Fibroblast of lung (primary cell): ENCODE measurements around the gene RAB44.

ENCODE experiments used
- EZH2 ChIP-seq: IDR thresholded peaks from 2 replicates; pipeline ENCODE4 v1.5.1; 2012; ENCODE audit warnings: low read length, control low read depth, mild to moderate bottlenecking; ENCODE audit errors: missing control alignments
- TF ChIP-seq, protein P1 (sequence below), 2 donors: IDR thresholded peaks in 1 of 2; conservative IDR thresholded peaks in 1 of 2; 1 replicate in 1 of 2; 2 replicates in 1 of 2; pipeline ENCODE4 v1.5.1; 2011 to 2012; ENCODE audit warnings: low read length in 2 of 2, control low read depth in 1 of 2, inconsistent platforms in 1 of 2, low read depth in 1 of 2, mild to moderate bottlenecking in 1 of 2

DNA sequence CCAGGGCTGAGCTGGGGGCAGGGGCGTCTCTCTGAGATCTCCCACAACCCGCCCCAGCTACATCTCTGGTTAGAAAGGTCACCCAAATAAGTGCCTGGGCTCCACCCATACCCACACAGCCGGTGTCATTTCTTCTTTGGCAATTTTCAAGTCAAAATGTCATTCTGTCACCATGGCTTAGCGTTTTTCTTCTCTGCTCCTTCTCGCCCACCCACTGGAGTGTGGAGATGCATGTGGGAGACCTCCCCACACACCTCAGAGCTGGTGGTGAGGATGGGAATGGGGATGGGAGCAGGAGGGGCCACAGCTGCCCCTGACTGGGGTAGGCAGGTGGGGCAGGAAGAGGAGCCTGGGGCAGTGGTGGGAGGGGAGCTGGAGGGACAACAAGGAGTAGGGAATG lies 78.5 kb downstream of the RAB44 start:
- TF ChIP-seq EZH2: no peak
- TF ChIP-seq, protein P1, sequence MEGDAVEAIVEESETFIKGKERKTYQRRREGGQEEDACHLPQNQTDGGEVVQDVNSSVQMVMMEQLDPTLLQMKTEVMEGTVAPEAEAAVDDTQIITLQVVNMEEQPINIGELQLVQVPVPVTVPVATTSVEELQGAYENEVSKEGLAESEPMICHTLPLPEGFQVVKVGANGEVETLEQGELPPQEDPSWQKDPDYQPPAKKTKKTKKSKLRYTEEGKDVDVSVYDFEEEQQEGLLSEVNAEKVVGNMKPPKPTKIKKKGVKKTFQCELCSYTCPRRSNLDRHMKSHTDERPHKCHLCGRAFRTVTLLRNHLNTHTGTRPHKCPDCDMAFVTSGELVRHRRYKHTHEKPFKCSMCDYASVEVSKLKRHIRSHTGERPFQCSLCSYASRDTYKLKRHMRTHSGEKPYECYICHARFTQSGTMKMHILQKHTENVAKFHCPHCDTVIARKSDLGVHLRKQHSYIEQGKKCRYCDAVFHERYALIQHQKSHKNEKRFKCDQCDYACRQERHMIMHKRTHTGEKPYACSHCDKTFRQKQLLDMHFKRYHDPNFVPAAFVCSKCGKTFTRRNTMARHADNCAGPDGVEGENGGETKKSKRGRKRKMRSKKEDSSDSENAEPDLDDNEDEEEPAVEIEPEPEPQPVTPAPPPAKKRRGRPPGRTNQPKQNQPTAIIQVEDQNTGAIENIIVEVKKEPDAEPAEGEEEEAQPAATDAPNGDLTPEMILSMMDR (conservative IDR thresholded peaks at IDR 0.05 in 1 of 2, IDR thresholded peaks at IDR 0.05 in 1 of 2; ENCODE audit: low read depth in 1 of 2, low read length in 2 of 2): no peak
